NOMO-1 treated with DMSO at 0.1 percent for 48 hours (cell line): Measurements from ENCODE around the gene TRMT61B.
A peak's percentile ranks its signal among the peaks of the same experiment; 100 is the strongest.

Source experiments
- DNase-seq: peaks from one replicate; lab custom pipeline; 2025; ENCODE audit not compliant: unreplicated experiment; lab: John Stamatoyannopoulos, UW

TRMT61B gene

GRCh38 chr2:28868611-28869010 lies 1.5 kb downstream of the TRMT61B start:
- DNase-seq, result no peak

GRCh38 chr2:28855977-28856376 lies 14.1 kb downstream of the TRMT61B start:
- DNase-seq, result no peak

GRCh38 chr2:28855193-28855592 lies 14.9 kb downstream of the TRMT61B start:
- DNase-seq, result no peak

GRCh38 chr2:28842042-28842441 lies 28.1 kb downstream of the TRMT61B start:
- no peak for DNase-seq

GRCh38 chr2:28838971-28839370 lies 31.1 kb downstream of the TRMT61B start:
- DNase-seq, result no peak

GRCh38 chr2:28835781-28836180 lies 34.3 kb downstream of the TRMT61B start:
- DNase-seq, result no peak

- DNase-seq, result no peak
These were observed 36.2 kb downstream of the TRMT61B start for GRCh38 chr2:28833740-28834470.

GRCh38 chr2:28828382-28828781 lies 41.7 kb downstream of the TRMT61B start:
- no peak for DNase-seq

- no peak for DNase-seq
These were observed 45.2 kb downstream of the TRMT61B start for GRCh38 chr2:28824870-28825269.

- DNase-seq, result no peak
These were observed 45.9 kb downstream of the TRMT61B start for GRCh38 chr2:28824207-28824606.

GRCh38 chr2:28822036-28822435 lies 48.1 kb downstream of the TRMT61B start:
- DNase-seq, result no peak

GRCh38 chr2:28821295-28821958 lies 48.7 kb downstream of the TRMT61B start:
- peak; percentile 47 for DNase-seq

GRCh38 chr2:28818053-28818452 lies 52.1 kb downstream of the TRMT61B start:
- DNase-seq, result no peak

GRCh38 chr2:28810384-28811285 lies 59.5 kb downstream of the TRMT61B start, which contains the start of gene SPDYA:
SPDYA (plus strand) TSS chr2:28810834; CDS start chr2:28816015, 5,181 bp downstream.
- DNase-seq, result peak; percentile 74

- no peak for DNase-seq
These were observed 60.2 kb downstream of the TRMT61B start for GRCh38 chr2:28809927-28810326.

GRCh38 chr2:28802975-28803429 lies 67.1 kb downstream of the TRMT61B start:
- DNase-seq, result no peak

- DNase-seq, result no peak
These were observed 68.4 kb downstream of the TRMT61B start for GRCh38 chr2:28801726-28802125.
